ENCODE data around the gene RBM4B.
A peak's percentile ranks its signal among the peaks of the same experiment; 100 is the strongest.

Gene RBM4B

GRCh38 chr11:66619080-66619554 is 58.6 kb downstream of the RBM4B start:
- H3K4me3 ChIP-seq (ENCODE audit: low read length) = peak overlapping the region; percentile 98
- peak; percentile 86 for DNase-seq (ENCODE audit: low read depth)
- TF ChIP-seq CTCF (conservative IDR thresholded peaks at IDR 0.05; ENCODE audit: low read depth, low read length) = no peak

- no peak for TF ChIP-seq CTCF (conservative IDR thresholded peaks at IDR 0.05; ENCODE audit: low read depth, low read length)
- DNase-seq (ENCODE audit: low read depth) = no peak
- H3K4me3 ChIP-seq (ENCODE audit: low read length) = peak overlapping the region; percentile 98
Measured at GRCh38 chr11:66617155-66617834, 60.4 kb downstream of the RBM4B start.

GRCh38 chr11:66616379-66617154 is 61.1 kb downstream of the RBM4B start, which contains the start of gene RBM14:
TSS of gene RBM14 (plus strand) at chr11:66616630. CDS start at chr11:66616721, 91 bp downstream.
- TF ChIP-seq CTCF (conservative IDR thresholded peaks at IDR 0.05; ENCODE audit: low read depth, low read length) = no peak
- peak; percentile 97 for DNase-seq (ENCODE audit: low read depth)
- peak within 1 kb of the TSS; percentile 98 for H3K4me3 ChIP-seq (ENCODE audit: low read length)

All from retinal pigment epithelial cell (primary cell).